ENCODE results near the gene ZNF778. TPM values are rescaled to one million over a fixed set of nuclear protein-coding genes. Genes with fewer than 3 reads are reported as not detected.
A peak's percentile ranks its signal among the peaks of the same experiment; 100 is the strongest.

Gene ZNF778
- total RNA-seq, 1 donor from 2014 or later, result 9.8 TPM

DNA sequence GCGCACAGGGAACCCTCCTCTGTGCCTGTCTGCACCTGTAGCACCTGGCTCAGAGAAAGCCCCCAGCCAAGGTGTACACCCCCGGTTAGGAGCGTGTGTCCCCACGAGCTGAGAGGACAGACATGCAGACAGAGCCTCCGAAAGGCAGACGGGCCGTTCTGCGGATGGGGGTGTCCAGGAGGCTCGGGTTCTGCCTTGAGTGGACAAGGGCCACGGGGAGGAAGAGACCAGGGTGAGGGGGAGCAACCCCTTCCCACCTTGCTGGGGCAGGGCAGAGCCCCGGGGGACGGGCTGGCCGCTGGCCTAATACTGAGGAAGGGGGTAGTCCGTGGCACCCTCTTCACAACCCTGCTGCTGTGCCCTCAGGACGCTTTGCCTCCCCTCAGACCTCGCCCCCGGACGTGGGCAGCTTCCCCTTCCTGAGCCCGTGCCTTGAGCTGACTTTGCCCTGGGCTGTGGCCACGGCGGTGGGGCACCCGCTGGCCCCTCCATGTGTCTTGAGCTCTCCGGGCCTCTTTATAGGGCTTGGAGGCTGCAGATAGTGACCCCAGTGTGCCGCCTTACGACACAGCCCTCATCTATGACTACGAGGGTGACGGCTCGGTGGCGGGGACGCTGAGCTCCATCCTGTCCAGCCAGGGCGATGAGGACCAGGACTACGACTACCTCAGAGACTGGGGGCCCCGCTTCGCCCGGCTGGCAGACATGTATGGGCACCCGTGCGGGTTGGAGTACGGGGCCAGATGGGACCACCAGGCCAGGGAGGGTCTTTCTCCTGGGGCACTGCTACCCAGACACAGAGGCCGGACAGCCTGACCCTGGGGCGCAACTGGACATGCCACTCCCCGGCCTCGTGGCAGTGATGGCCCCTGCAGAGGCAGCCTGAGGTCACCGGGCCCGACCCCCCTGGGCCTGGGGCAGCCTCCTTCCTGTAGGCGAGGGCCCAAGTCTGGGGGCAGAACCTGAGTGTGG is 22.9 kb upstream of the ZNF778 start:
- H3K9me3 Mint-ChIP-seq, result no peaks in the 10 kb centered on the region
- no peaks in the 10 kb centered on the region for H3K36me3 Mint-ChIP-seq (ENCODE audit: low read depth)
- H3K27me3 Mint-ChIP-seq, result no peaks in the 10 kb centered on the region
- no peak for DNase-seq
- no peak overlapping the region for H3K4me3 Mint-ChIP-seq
- intact Hi-C loops (cut with micrococcal nuclease), result no loop called here
- H3K4me1 Mint-ChIP-seq, result no peaks in the 10 kb centered on the region
- H3K27ac Mint-ChIP-seq, result no peak overlapping the region

DNA sequence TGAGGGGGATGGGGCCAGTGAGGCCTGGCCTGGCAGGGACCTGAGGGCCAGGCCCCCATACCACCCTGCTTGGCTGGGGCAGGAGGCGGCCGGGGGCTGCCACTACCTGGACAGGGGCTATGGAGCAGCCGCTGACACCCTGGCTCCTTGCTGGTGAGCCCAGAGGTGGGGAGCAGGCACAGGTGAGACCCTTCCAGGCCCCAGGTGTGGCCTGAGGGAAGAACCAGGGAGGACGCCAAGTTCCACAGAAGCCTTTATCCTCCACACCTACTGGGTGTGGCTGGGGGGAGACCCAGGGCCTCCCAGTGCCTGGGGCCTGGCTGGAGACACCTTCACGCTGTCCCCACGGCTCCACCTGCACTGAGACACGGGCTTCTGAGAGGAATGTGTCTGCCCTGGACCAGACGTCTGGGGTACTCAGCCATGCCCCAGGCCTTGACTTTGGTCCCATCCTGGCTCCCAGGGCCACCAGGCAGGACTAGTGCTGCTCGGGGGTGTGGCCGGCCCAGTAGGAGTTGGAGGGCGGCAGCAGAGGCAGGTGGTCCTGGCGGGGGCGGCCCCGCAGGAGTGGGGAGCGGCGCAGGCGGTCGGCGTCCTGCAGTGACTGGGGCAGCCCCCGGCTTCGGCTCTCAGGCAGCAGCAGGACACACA is 21.9 kb upstream of the ZNF778 start:
- Mint-ChIP-seq H3K36me3 (ENCODE audit: low read depth) (no peaks in the 10 kb centered on the region), H3K4me1 (peaks cover 1% of the 10 kb centered on the region), H3K27ac (no peak overlapping the region), H3K9me3 (no peaks in the 10 kb centered on the region), H3K4me3 (no peak overlapping the region), H3K27me3 (peaks cover 8% of the 10 kb centered on the region)
- no peak for DNase-seq
- intact Hi-C loops (cut with micrococcal nuclease), result no loop called here

DNA sequence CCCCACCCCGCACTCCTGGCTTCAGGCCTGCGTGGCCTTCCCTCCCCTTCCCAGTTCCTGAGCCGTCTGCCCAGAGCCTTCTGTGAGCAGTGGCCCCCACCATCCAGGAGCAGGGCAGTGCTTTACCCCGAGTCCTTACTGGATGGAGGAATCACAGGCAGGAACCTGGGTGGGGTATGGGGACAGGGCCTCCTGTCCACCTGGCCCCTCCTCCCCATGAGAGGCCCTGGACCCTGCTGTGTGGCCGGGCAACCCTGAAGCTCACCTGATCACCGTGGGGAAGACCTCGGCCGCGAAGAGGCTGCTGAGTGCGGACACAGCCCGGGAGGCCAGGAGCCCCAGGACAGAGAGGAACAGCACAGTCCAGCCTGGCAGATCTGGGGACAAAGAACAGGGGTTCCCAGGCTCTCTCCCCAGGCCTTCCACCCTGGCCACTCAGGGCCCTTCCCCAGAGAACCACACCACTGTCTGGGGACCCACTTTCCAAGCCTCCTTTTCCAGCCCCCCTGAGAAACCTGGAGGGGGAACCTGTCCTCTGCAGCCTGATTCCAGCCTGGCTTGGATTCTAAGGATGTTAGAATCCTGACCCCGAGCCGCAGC is 20.4 kb upstream of the ZNF778 start:
- H3K36me3 Mint-ChIP-seq (ENCODE audit: low read depth), result no peaks in the 10 kb centered on the region
- intact Hi-C loops (cut with micrococcal nuclease), result no loop called here

DNA sequence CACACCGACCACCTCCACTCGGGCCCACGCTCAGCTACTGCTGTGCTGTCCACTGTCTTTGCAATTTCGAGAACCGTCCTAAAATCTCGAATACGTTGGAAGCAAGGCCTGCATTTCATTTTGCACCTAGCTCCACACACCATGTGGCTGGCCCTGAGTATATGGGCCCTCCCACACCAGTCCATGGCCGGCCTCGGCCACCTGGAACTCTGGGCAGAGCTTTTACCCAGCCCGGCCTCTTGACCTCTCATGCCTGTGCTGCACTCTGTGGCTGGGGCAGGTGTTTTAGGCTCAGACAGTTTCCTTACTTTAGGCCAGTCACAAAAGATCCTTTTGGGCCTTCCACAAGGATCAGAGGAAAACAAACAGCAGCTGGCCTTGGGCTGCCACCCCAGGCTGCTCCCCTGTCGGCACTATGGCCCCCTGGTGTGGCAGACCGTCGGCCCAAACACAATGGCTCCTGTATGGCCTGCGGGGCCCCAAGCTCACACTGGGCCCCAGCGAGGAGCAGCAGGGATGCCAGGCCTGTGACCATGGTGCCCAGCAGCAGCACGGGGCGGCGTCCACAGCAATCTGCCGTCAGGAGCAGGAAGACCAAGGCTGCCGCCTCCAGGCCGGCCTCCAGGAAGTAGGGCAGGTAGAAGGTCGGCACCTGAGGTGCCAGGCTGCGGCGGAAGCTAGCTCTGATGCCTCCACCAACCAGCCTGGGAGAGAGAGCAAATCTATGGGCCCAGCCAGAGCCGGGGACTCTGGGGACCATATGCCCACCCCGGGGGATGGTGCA is 19.7 kb upstream of the ZNF778 start:
- DNase-seq, result no peak
- peaks cover 5% of the 10 kb centered on the region for H3K4me1 Mint-ChIP-seq
- intact Hi-C loops (cut with micrococcal nuclease), result no loop called here
- no peak overlapping the region for H3K27ac Mint-ChIP-seq
- H3K27me3 Mint-ChIP-seq, result peaks cover 13% of the 10 kb centered on the region
- H3K4me3 Mint-ChIP-seq, result no peak overlapping the region
- H3K9me3 Mint-ChIP-seq, result no peaks in the 10 kb centered on the region
- H3K36me3 Mint-ChIP-seq (ENCODE audit: low read depth), result no peaks in the 10 kb centered on the region

More for the DNA sequence above, 20.4 kb upstream of the ZNF778 start:
- H3K4me3 Mint-ChIP-seq, result no peak overlapping the region
- H3K9me3 Mint-ChIP-seq, result no peaks in the 10 kb centered on the region
- peaks cover 3% of the 10 kb centered on the region for H3K4me1 Mint-ChIP-seq
- peaks cover 10% of the 10 kb centered on the region for H3K27me3 Mint-ChIP-seq
- no peak for DNase-seq
- no peak overlapping the region for H3K27ac Mint-ChIP-seq

DNA sequence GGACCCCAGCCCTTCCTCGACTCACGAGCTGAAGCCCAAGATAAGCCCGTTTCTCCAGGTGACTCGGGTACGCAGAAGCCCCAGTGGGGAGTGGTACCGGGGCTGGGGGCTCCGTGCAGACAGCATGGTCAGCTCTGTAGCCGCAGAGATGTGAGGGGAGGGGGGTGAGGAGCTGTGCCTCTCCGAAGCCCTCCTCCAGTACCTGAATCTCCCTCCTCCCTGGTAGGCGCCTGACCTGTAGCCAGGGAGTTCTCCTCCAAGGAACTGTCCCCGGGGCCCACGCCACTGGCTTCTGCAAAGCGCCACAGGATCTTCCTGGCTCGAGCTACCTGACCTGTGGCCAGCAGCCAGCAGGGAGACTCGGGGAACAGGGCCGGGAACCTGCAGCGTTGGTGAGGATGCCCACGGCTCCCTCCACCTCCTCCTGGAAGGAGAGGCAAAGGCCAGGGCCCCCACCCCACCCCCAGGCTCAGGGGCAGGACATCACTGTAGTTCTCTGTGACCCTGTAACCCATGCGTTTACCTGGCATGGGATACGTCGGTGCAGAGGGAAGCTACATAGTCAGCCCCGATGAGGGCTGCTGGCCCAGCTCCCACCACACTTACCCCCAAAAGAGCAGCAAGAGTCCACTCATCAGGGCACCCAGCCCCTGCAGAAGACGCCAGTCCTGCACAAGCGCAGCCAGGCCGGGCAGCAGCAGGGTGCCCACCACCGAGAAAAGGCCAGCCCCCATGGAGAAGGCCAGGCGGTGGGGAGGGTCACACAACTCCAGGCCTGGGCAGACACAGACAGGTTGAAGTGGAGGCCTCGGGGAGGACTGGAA is 18.9 kb upstream of the ZNF778 start:
- intact Hi-C loops (cut with micrococcal nuclease), result no loop called here
- peaks cover 22% of the 10 kb centered on the region for H3K27me3 Mint-ChIP-seq
- no peak for DNase-seq
- H3K9me3 Mint-ChIP-seq, result no peaks in the 10 kb centered on the region
- H3K4me1 Mint-ChIP-seq, result peaks cover 5% of the 10 kb centered on the region
- H3K27ac Mint-ChIP-seq, result no peak overlapping the region
- H3K36me3 Mint-ChIP-seq (ENCODE audit: low read depth), result no peaks in the 10 kb centered on the region
- H3K4me3 Mint-ChIP-seq, result no peak overlapping the region

GRCh38 chr16:89199241-89200123 is 18.0 kb upstream of the ZNF778 start:
- Mint-ChIP-seq H3K27me3 (peaks cover 29% of the 10 kb centered on the region), H3K36me3 (ENCODE audit: low read depth) (no peaks in the 10 kb centered on the region), H3K27ac (no peak overlapping the region), H3K4me1 (peaks cover 5% of the 10 kb centered on the region), H3K4me3 (peak overlapping the region; percentile 15), H3K9me3 (no peaks in the 10 kb centered on the region)
- intact Hi-C loops (cut with micrococcal nuclease), result loop anchor here (2.0 kb wide), 1 partner anchor 29 kb away; the partner anchor contains the start of gene CDH15
- no peak for DNase-seq

GRCh38 chr16:89200124-89200849 is 17.2 kb upstream of the ZNF778 start, which contains the start of gene SLC22A31:
Gene SLC22A31, minus strand, starts transcription at chr16:89200537. Its CDS starts 36 bp downstream, at chr16:89200501.
- no peaks in the 10 kb centered on the region for H3K9me3 Mint-ChIP-seq
- no peak within 1 kb of the TSS for H3K27ac Mint-ChIP-seq
- no peaks in the 10 kb centered on the region for H3K36me3 Mint-ChIP-seq (ENCODE audit: low read depth)
- H3K4me3 Mint-ChIP-seq, result peak within 1 kb of the TSS; percentile 60
- H3K27me3 Mint-ChIP-seq, result peaks cover 31% of the 10 kb centered on the region
- H3K4me1 Mint-ChIP-seq, result peaks cover 5% of the 10 kb centered on the region
- DNase-seq, result peak; percentile 61
- intact Hi-C loops (cut with micrococcal nuclease), result loop anchor here (2.0 kb wide), 1 partner anchor 29 kb away; the partner anchor contains the start of gene CDH15

DNA sequence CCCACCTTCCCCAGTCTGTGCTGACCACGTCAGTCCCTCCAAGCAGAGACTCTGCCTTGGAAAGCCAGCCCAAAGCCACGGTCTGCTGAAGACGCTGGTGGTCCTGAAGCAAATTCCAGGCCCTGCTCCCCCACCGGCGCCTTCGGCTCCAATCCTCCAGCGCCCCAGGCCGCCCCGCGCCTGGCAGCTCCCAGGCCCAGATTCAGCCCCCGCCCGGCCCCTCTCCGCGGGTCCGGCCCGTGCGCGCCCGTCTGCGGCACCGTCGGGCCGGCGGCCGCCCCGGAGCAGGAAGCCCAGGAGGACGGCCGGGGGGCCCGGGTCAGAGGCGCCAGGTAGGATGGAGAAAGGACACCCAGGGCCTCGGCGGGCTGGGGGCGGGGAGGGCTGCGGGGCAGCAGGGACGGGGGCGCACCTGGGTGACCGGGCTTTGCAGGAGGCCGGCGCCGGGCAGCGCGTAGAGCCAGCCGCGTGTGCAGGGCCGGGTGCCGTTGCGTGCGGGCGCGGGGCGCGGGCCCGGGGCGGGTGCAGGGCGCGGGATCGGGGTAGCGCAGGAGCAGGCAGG is 16.6 kb upstream of the ZNF778 start:
- Mint-ChIP-seq H3K9me3 (no peaks in the 10 kb centered on the region), H3K4me3 (peak overlapping the region; percentile 60), H3K4me1 (peaks cover 5% of the 10 kb centered on the region), H3K27ac (no peak overlapping the region), H3K36me3 (ENCODE audit: low read depth) (no peaks in the 10 kb centered on the region), H3K27me3 (peaks cover 31% of the 10 kb centered on the region)
- intact Hi-C loops (cut with micrococcal nuclease), result loop anchor here (1.0 to 2.0 kb wide), 2 partner anchors 8 to 30 kb away; partner anchors contain the start of gene CDH15
- peak; percentile 61 for DNase-seq

DNA sequence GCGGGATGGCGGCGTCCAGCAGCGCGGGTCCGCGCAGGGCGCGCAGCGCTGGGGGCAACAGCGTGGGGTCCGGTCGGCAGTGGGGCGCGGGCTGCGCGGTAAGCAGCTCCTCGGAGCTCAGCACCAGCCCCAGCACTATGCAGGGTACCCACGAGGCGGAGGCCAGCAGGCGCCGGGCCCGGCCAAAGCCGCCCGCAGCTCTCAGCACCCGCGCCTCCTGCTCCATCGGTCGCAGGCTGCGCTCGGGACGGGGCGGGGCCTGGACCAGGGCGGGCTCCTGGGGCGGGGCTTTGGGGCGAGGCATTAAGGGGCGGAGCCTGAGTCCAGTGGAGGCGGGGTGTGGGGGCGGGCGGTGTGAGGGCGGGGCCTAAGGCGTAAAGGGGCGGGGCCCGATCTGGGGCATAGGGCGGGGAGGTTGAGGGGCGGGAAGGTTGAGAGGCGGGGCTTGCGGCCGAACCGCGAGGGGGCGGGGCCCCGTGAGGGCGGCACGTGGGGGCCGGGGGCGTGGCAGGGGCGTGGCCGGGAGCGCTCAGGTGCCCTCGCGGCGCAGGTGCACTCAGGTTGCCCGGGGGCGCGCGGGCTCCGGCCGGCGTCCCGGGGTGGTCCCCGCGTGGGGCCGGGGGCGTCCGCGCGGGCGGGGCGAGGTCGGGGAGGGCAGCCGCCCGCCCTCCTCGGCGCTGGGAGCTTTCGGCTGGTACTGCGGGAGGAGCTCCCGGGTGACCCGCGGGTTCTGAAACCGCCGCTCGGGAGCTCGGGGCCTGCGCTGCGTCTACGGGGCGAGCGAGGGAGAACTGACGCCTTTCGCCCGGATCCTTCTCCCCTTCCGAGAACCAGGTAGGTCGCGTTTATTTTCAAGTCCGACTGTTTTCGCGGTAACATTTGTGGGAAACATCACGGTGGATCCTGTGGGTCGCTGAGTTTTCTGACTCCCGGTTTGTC is 15.8 kb upstream of the ZNF778 start:
- peaks cover 5% of the 10 kb centered on the region for H3K4me1 Mint-ChIP-seq
- intact Hi-C loops (cut with micrococcal nuclease), result loop anchor here (1.0 to 2.0 kb wide), 2 partner anchors 8 to 31 kb away; partner anchors contain the start of gene CDH15
- H3K9me3 Mint-ChIP-seq, result no peaks in the 10 kb centered on the region
- H3K4me3 Mint-ChIP-seq, result peak overlapping the region; percentile 56
- H3K27ac Mint-ChIP-seq, result no peak overlapping the region
- peak; percentile 93 for DNase-seq
- peaks cover 31% of the 10 kb centered on the region for H3K27me3 Mint-ChIP-seq
- H3K36me3 Mint-ChIP-seq (ENCODE audit: low read depth), result no peaks in the 10 kb centered on the region

GRCh38 chr16:89202422-89203215 is 14.9 kb upstream of the ZNF778 start:
- no peak for DNase-seq
- no peaks in the 10 kb centered on the region for H3K9me3 Mint-ChIP-seq
- H3K27ac Mint-ChIP-seq, result no peak overlapping the region
- H3K27me3 Mint-ChIP-seq, result peaks cover 31% of the 10 kb centered on the region
- H3K36me3 Mint-ChIP-seq (ENCODE audit: low read depth), result no peaks in the 10 kb centered on the region
- intact Hi-C loops (cut with micrococcal nuclease), result no loop called here
- H3K4me1 Mint-ChIP-seq, result peaks cover 5% of the 10 kb centered on the region
- peak overlapping the region; percentile 56 for H3K4me3 Mint-ChIP-seq
